Inferior parietal cortex (tissue), 1 donor: ENCODE measurements around the gene LSS.

ENCODE experiments used
- DNase-seq: peaks from one replicate; pipeline ENCODE4 v3.0.0-alpha.2; 2016; ENCODE audit errors: extremely low spot score

LSS gene

DNA sequence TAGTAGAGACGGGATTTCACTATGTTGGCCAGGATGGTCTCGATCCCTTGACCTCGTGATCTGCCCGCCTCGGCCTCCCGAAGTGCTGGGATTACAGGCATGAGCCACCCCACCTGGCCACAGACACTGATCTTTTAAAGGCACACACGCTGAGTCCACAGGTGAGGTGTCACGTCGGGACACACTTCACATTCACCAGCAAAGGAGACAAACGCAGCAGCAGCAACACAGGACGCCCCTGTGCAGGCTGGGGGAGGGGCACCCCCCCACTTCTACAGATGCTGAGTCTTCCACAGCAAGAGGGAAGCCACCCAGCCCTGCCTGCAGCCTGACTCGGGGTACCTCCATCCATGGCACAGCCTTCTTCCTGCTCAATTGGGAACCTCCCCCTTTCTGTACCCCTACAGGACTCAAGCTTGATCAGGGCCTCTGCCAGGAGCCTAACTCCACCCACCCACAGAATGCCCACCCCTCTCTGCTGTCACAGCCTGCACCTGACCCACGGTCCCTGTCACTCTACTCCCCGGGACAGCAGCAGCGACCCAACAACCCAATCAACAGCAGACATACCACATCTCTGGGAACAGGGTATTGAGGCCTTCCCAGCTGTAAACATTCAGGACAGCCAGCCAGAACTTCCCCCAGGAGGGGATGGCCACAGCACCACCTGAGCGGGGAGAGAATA is 9.5 kb downstream of the LSS start:
- no peak for DNase-seq

DNA sequence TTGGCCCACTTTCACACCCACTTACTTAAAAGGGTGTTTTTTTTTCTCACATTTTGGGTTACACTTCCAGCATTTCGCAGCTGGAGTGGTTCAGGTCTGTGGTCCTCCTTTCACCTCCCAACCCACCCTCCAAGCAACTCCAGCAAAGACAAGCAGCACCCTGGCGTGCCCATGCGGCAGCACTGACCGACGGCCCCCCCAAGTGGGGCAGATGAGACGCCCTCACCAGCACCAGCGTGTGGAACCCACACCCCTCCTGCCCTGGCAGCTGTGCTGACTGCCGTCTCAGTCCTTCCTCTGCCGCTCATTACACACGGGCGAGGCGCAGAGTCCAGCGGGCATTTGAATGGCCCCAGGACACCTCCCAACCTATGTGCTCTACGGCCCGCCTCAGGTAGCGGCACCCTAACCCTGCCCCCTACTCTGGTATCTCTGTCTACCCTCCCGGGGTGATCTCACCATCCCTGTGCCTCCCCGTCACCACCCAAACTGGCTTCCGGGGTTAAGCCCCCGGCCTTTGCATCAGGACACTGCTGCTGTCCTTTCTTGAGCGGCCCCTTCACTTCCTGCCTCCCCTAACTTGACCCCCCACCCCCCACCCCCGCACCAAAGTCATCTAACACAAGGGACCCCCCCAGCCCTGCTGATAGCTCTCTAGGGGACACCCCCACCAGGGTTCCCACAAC is 10.9 kb downstream of the LSS start:
- no peak for DNase-seq

DNA sequence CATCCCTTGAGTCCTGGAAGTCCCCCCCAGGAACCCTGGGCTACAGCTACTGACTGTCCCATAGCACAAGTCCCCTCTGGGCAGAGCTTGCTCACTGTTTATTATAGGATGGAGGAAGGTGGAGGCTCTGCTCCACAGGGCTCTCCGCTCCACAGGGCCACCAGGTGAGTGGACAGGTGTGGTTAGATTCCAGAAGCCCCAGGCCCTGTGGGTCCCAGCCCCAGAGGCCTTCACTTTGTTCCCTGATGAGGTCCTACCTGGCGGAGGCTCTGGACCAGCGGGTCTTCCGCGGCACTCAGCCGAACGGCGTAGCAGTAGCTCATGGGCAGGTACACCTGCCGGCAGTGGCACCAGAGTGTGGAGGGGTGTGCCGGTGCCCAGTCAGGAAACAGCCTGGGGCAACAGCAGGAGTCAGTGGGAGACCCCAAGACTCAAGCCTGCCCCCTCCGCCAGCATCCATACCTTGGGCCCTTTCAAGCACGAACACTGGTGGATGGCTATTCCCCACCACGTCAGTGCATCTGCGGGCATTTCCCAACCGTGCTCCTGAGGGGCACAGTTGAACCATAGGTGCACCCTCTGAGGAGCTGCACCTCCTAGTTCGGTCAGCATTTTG is 12.3 kb downstream of the LSS start:
- DNase-seq = no peak

DNA sequence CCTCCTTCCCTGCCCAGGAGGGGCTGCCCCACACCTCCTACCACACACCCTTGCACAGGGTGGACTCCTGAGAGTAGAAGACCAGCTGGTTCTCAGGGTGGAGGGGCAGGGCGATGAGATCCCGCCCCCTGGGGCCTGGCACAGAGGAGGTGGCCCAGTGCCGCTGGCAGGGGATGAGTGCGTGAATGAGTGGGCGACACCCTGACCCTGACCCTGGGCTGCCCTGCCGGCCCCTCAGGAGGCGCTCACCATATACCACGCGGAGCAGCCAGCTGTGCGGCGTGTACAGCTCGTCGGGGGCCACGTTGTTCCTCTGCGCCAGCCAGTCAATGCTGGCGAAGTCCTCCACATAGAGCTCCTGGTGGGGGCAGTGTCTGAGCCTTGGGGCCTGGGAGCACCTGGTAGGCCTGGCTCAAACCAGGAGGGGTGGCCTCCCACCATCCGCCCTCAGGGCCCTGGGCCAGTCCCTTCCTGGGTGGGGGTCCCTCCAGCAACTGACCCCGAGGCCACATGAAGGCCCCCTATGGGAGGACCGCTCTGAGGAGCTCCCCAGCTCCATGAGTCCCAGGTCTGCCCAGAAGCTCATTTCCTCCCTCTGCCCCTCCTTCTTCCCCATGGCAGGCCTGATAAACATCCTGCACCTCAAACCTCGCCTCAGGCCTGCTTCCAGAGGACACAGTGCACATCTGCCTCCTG is 13.0 kb downstream of the LSS start:
- DNase-seq = no peak

DNA sequence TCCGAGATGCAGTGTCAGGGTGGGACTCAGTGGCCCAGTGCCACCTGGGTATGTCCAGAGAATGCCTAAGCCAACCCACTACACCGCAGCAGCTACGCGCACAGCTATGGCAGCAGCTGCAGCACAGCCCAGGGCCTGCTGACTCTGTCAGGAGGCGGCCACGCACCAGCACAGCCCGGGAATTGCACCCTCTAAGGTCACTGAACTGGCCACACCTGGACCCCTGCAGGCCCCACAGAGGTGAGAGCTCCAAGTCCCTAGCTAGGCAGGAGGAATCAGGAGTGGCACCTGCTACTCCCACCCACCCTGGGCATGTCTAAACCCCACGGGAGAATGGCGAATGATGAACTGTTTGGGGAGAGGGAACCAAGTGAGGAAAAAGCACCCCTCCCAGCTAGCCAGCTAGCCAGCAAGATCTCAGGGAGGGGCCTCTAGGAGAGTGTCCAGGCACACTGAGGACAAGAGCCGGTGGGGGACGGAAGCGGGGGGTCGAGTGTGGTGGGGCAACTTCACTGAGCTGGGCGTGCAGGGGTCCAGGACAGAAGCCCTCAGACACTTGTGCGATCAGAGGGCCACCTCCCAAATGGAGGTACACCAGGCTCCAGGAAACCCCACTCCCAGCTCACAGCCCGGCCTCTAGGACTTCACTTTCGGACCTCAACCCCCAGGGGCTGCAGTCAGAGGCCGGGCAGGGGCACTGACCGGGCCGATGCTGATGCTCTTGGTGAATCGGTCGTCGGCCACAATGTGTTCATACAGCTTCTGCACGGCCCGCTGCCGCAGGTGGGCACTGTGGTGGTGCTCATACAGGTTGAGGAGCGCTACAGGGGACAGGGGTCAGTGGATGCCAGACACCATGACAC is 13.9 kb downstream of the LSS start:
- DNase-seq = no peak

DNA sequence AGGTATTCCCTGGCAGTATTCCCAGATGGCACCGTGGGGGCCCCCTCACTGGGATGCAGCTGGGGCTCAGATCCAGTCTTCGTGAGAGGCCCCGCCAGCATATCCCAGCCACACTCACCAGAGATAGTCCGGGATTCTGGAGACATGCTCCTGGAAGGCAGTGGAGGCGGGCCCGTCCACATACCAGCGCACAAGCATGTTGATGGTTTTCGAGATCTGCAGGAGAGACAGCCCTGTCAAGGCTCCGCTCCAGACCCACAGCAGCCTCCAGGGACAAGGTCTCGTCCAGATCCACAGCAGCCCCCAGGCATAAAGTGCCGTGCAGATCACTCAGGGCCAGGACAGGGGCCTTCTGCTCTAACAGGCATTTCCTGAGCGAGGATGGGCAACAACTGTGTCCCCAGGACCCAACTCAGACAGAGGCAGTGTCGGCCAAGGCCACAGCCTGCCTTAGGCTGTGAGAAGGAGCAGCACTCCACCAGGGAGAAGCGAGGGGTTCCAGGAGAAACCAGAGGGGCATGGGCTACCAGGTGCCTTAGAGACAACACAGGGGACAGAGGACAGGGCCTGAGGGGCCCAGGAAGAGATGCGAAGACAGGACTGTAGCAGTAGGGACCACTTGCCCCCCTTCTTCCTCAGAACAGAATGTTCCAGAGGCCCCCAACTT is 14.8 kb downstream of the LSS start:
- DNase-seq = no peak

DNA sequence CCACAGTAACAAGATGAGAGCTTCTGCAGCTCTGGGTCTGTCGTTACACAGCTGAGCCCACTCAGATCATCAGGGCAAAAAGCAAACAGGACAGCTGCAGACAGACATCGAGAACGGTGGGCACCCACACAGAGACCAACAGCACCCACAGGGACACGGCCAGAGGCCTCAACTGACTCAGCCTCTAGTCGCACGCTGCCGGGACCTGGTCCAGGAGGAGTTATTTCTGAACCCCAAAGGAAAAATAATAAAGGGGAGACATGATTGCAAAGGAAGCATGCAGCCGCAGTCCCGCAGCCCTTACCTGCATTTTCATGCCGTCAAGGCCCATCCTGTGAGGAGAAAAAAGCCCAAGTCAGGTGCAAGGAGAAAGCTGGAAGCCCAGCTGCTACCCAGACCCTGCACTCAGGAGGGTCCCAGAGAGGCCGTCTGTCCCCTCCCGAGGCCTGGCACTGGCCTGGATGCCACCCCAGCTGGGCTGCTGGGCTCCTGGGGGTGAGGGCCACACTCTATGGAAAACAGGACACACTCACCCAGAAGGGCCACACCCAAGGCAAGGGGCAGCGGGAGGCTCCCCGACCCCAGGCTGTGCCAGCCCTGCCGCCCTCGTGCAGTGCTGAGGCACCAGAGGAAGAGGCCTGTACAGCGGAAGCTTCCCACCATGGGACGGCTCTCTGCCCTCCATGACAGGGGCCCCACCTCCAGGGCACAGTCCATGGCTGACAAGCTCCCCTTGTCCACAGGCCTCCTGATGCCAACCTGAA is 15.7 kb downstream of the LSS start:
- no peak for DNase-seq

DNA sequence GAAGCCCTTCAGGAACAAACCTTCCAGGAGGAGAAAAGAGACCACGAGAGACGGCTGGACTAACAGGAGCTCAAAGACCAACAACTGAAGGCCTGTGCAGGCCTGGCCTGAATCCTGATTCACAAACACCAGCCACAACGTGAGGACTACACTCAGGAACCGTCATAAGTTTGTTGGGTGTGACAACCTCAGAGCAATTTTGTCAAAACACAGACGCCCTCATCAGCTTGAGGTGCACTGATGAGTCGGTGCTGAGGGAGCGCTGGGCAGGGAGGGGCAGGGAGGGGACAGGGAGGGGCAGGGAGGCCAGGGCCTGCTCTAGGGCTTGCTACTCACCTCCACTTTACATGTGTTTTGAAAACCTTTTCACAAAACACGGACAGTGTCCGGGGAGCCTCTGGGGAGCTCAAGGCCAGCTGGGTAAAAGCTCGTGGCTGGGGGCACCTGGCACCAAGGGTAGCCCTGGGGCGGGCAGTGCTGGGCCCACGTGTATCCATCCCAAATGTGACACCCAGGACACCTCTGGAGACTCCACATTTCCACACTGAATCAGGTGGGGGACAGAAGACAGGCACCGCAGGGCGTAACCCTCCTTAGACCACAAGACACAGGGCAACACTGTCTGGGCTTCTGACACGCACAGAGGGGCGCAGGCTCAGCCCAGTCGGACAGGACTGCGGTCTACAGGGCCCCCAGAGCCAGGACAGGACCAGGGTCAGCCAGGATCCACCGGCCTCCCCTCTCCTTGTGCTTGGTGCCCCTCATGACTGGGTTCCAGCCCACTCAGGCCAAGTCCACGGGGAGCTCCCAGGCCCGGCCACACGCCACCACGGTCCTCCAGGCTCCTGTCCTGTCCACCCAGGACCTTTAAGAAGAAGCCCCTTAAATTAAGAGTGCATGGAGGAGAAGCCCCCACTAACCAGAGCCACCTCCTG is 16.5 kb downstream of the LSS start:
- DNase-seq = no peak

DNA sequence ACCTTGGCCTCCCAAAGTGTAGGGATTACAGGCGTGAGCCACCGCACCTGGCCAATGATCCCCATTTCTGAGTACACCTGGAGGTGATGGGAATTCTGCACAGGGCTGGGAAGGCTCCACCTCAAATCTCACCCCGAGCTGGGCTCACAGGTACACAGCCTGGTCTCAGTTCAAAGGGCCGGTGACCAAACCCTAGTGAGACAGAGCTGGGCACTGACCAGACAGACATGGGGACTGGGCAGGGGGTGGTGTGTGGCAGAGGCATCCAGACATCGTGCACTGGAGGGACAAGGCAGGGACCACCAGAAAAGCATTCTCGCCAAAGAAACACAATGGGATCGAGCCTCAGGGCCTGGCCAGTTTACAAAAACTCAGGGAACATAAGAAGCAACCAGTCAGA is 17.2 kb downstream of the LSS start:
- no peak for DNase-seq

DNA sequence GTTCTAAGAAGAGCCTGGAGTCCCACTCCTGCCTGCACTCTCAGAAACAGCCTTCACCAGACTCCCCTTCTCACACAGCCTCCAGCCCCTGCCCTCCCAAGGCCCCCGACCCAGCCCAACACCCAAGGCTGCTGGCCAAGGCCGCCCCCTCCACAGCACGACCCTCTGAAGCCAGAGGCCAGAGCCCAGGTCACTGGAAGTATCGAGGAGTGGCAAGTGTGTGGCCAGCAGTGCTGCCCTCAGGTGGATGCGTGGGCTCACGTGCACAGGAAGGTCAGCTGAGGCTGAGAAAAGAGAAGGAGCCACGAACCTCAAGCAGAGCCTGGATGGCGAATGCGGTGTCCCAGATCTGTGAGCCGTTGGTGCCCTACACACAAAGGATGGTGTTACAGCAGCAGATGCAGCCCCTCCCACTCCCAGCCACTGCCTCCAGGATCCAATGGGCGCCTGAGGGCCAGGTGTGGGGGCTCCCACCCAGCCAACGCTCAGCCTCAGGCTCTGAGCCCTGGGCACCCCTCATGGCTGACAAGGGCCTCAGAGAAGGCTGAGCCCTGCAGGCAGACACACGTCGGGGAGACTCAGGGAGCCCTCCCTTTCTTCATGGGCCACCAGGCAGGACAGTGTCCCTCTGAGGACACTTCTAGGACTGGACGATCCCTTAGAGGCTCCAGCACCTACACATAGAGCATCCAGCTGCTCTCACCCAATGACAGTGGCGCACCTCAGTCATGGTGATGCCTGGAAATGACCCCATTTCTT is 18.0 kb downstream of the LSS start:
- no peak for DNase-seq

DNA sequence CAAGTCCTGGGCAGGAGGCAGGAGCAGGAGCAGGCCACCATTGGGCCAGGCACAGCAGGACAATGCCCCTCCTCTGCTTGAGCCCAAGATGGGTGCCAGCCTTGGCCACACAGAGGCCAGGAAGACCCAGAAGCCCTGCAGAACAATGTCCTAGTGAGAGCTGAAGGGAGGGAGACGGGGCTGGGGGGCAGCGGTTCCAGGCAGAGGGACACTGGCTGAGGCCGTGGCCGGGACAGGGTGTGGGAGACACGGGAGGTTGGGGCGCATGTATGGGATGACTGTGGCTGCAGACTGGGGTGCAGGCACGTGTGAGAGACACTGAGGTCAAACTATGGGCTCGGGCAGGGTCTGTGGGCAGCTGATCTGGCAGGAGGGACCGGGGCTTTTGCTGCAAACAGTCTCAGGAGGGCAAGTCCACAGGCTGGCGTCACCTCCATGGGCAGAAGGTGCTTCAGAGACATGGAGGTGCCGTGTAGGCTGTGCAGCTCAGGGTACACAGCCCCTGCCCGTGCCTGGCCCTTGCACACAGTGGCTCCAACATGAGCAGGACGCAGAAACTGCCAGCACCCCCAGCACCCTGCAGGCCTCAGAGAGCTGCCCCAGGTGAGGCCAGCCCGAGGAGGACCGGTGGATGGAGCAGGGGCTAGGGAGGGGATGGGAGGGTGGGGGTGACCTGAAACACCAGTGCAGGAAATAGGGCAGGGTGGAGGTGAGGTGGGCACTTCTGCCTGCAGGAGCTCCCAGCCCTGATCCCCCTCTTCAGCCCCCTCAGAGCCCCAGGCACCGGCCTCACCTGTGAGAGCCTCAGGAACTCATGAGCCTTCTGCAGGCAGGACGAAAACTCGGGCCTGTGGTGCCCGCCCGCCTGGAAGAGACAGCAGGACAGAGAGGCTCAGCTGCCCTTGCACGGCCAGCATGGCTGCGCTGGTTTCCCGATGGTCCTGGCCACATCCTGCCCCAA is 19.5 kb downstream of the LSS start:
- DNase-seq = no peak

DNA sequence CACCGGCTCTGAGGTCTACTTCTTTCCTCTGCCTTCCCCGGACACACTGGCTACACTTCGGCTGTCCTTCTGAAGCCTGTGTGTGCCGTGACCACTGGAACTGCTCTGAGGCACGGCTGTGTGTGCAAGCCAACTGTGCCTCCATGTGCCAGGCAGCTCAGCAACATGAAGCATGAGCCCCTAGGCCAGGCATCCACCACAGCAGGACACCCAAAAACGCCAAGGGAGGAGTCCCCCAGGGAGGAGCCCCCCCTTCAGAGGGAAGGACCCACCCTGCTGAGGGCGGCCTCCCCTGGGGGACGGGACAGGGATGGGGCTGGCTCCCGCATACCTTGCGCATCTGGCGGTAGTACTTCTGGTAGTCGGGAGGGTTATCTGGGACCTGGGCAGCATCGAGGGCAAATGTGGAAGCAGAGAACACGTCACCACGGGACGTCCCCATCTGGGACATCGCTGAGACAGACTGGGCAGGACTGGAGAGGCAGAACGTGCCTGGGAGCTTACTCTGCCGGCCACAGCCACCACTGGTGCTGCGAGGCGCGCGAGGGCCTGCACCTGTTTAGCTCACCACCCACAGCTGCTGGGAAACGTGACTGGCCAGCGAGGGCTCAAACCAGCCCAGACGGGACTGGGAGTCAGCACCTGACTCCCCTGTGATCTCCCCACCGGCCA is 20.5 kb downstream of the LSS start:
- no peak for DNase-seq

DNA sequence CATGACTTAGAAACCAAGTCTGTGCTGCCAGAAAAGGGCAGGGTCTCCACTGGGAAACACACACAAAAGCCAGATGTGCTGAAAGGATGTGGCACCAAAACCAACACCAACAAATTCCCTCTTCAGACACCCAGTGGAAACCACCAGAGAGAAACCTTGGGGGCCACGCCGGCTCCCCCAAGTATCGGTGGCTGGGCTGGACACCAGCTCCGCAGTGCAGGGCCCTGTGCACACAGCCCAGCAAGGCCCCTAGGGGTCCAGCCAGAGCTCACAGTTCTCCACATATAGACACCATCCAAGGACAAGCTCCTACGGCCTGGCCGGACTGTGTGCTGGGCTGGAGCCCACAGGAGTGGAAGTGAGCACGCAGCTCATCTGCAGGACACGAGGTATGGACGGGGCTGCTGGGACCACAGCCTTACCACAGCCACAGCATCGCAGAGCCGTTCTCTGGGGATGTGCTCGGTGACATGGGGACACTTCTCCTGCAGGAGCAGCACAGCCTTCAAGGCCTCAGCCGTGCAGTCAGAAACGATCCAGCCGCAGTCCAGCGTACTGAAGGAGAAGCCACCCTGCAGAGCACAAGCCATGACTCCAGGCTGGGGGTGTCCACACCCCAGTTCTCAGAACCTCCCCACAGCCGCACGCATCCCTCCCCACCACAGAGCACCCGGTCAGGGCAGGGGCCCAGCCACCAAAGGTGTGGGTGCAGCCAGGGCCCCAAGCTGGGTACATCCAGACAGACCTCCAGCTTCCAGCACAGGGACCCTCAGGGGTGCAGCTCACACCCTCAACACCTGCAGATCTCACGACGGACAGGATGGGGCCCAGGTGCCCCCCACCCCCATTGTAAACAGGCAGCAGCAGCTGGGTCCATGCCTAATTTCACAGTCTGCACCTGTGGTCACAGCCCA is 21.3 kb downstream of the LSS start:
- DNase-seq = no peak

DNA sequence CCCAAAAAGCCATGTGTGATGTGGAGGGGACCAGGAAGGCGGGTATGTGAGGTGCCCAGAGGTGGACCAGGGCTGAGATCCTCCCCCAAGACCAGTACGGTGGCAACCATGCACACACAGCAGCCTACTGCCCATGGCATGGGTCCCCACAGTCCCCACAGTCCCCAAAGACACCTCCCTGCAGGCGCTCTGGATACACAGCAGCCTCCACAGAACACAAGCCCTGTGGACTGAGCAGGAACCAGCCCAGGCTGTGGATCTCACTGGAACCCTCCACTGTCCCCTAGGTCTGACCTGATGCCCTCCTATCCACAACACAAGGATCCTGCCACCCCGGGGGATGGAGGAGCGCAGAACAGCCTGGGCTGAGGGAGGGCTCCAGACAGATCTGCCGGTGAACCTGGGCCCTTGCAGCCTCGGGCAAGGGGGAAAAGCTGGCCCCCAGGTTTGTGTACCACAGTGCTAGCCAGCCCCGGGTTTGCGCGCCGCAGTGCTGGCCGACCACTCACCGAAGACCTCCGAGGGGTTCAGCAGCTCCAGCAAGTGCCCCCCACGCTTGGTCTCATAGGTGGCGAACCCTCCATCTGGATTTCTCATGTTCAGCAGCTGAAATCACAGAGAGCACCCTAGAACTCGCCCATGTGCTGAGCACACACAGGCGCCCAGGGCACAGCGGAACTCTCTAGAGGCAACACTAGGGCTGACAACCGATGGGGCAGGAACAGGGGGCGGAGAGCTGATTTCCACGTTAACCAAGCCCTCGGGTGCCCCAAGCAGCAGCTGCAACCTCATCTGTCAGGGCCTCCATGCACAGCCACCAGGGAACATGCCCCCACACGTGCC is 22.2 kb downstream of the LSS start:
- DNase-seq = no peak

DNA sequence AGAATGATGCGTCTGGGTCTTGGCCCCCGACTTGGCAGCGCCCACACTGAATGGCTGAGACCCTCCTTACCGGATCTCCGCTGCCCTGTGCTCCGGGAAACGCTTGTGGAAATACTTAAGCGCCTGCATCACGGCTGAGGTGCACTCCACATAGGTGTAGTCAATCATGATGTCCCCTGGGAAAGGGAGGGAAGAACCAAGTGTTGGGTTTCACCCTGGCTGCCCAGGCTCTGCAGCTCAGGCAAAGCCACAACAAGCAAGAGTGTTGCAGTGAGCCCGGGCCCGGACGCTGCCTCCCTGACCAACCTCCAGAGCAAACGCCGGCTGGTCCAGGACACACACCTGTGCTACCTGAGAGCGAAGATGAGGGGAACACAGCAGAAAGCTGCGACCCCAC is 22.8 kb downstream of the LSS start:
- DNase-seq = no peak
